Panc1 (cell line): ENCODE measurements around the gene RSAD1. TPM values are rescaled to one million over a fixed set of nuclear protein-coding genes. Genes with fewer than 3 reads are reported as not detected.

ENCODE experiments used
- ATAC-seq: fragments of 200-7000 bp; cut with Tn5 transposase; 2 replicates; pipeline ENCODE4 v1.9.1; 2020; ENCODE audit warnings: mild to moderate bottlenecking, moderate library complexity
- BruUV-seq: library from RNA; stranded (reverse); fragments of 400-500 nt; replicated peaks from 2 replicates; lab custom pipeline; 2021; lab: Mats Ljungman, UMichigan
- CTCF ChIA-PET: fragments of 300-600 bp; sonication (Branson Sonifier 250); formaldehyde crosslinking; loops from one replicate; lab custom pipeline; 2022; ENCODE audit warnings: antibody characterized with exemption; lab: Charles Lee
- POLR2A ChIA-PET: fragments of 300-600 bp; sonication (Branson Sonifier 250); formaldehyde crosslinking; loops from one replicate; lab custom pipeline; 2022; ENCODE audit warnings: antibody characterized with exemption; lab: Charles Lee
- DNase-seq: peaks from one replicate; pipeline ENCODE4 v3.0.0-alpha.2; 2010; ENCODE audit warnings: low read depth, low spot score
- H3K27ac ChIP-seq: 2 replicates; pipeline ENCODE4 v1.5.1; 2011; ENCODE audit warnings: mild to moderate bottlenecking, low read length, inconsistent platforms
- H3K27me3 ChIP-seq: fragments of 200-500 bp; sonication (Bioruptor generic); 2 replicates; pipeline ENCODE4 v1.6.0; 2014; ENCODE audit warnings: low read length, inconsistent platforms; ENCODE audit not compliant: control insufficient read depth, insufficient read depth
- H3K36me3 ChIP-seq: fragments of 200-500 bp; sonication (Bioruptor generic); 2 replicates; pipeline ENCODE4 v1.5.1; 2014; ENCODE audit warnings: inconsistent platforms, mild to moderate bottlenecking, low read length, moderate library complexity; ENCODE audit not compliant: control insufficient read depth, insufficient read depth
- H3K4me1 ChIP-seq: 2 replicates; pipeline ENCODE4 v1.5.1; 2011; ENCODE audit warnings: inconsistent platforms, mild to moderate bottlenecking, low read length, moderate library complexity; ENCODE audit not compliant: control insufficient read depth, insufficient read depth
- H3K4me3 ChIP-seq, 2 experiments: 2 replicates each; pipeline ENCODE4 v1.5.1; 2011 to 2012; ENCODE audit warnings: low read depth in 2 of 2, low read length in 2 of 2, mild to moderate bottlenecking in 2 of 2, inconsistent platforms in 1 of 2, moderate library complexity in 1 of 2
- H3K9me3 ChIP-seq: fragments of 200-500 bp; sonication (Bioruptor generic); 2 replicates; pipeline ENCODE4 v1.5.1; 2014; ENCODE audit warnings: low read depth, mild to moderate bottlenecking, inconsistent platforms, low read length, moderate library complexity; ENCODE audit not compliant: control insufficient read depth, insufficient read depth
- CTCF ChIP-seq: fragments of 450-650 bp; IDR thresholded peaks from 2 replicates; pipeline ENCODE4 v1.5.1; 2017; ENCODE audit warnings: mild to moderate bottlenecking
- POLR2AphosphoS5 ChIP-seq: IDR thresholded peaks from 2 replicates; pipeline ENCODE4 v1.6.1; 2012; ENCODE audit warnings: mild to moderate bottlenecking, low read depth, low read length, moderate library complexity
- REST ChIP-seq, 2 experiments: IDR thresholded peaks; 2 replicates each; pipeline ENCODE4 v1.6.1; 2011 to 2012; ENCODE audit warnings: low read depth in 2 of 2, control low read depth in 1 of 2, low read length in 1 of 2, mild to moderate bottlenecking in 1 of 2, moderate library complexity in 1 of 2; ENCODE audit not compliant: insufficient read depth in 1 of 2
- SIN3A ChIP-seq: IDR thresholded peaks from 2 replicates; pipeline ENCODE4 v1.6.1; 2012; ENCODE audit warnings: low read depth, mild to moderate bottlenecking, low read length, moderate library complexity, borderline replicate concordance; ENCODE audit not compliant: insufficient read depth
- TCF7L2 ChIP-seq: IDR thresholded peaks from 2 replicates; pipeline ENCODE4 v1.6.1; 2011; ENCODE audit warnings: mild to moderate bottlenecking, low read depth, low read length, inconsistent platforms
- in situ Hi-C: cut with HindIII; loops from 2 replicates; pipeline ENCODE4 v1.10.0; 2016; ENCODE audit warnings: low sequenced_read_pairs, low pct_unique_long_range_greater_than_20kb
- intact Hi-C: fragments of 100-400 bp; cut with micrococcal nuclease; formaldehyde crosslinking; loops from one replicate; pipeline ENCODE4 v1.10.0; 2022; ENCODE audit not compliant: unreplicated experiment
- total RNA-seq: library from RNA; stranded (reverse); gene quantifications from one replicate; pipeline ENCODE4 v1.2.1, GENCODE V29; 2021; ENCODE audit not compliant: unreplicated experiment

The RSAD1 gene
- total RNA-seq, 1 experiment from 2014 or later = 40.2 TPM

DNA sequence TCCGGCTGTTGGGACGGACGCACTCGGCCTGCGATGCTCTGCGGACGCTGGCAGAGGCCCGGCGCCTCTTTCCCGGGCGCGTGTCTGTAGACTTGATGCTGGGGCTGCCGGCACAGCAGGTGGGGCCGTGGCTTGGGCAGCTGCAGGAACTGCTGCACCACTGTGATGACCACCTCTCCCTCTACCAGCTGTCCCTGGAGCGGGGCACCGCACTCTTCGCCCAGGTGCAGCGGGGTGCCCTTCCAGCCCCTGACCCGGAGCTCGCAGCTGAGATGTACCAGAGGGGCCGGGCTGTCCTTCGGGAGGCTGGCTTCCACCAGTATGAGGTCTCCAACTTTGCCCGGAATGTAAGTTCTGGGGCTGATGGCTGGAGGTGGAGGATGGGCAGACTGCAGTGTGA lies 3.5 kb downstream of the RSAD1 start:
- H3K36me3 ChIP-seq = no peaks in the 10 kb centered on the region
- CTCF ChIA-PET = no interaction called here
- no peak for ATAC-seq
- H3K27ac ChIP-seq = no peak overlapping the region; the same call in 1 of the 2 replicates
- POLR2A ChIA-PET = no interaction called here
- no peaks in the 10 kb centered on the region for H3K9me3 ChIP-seq
- intact Hi-C loops (loop anchor here (5.0 kb wide), 3 partner anchors 50 to 210 kb away; partner anchors contain the start of genes ABCC3 and EPN3), in situ Hi-C loops (no loop called here)
- no TSS peak for BruUV-seq
- H3K4me1 ChIP-seq = peaks cover 30% of the 10 kb centered on the region
- H3K4me3 ChIP-seq = no peak overlapping the region
- no peak for DNase-seq
- no peaks in the 10 kb centered on the region for H3K27me3 ChIP-seq
- TF ChIP-seq CTCF (no peak), TCF7L2 (no peak), SIN3A (no peak), REST (IDR thresholded peaks at IDR 0.05; ENCODE audit: insufficient read depth in 1 of 2, low read depth in 2 of 2, low read length in 1 of 2) (no peak), POLR2AphosphoS5 (no peak)

DNA sequence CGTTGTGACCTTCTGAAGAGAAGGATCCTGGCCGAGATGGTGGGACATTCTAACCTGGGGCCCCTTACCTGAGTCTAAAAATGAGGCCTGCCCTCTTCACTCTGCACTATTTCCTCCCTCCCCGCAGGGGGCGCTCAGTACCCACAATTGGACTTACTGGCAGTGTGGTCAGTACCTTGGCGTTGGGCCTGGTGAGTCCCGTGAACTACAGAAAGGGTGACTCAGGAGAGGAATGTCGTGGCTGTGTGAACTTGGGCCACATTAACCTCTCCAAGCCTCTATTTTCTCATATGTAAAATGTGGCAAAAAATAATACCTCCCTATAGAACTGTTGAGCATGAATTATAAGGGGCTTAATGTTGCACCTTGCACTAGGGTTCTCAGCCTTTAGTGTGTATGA lies 3.9 kb downstream of the RSAD1 start:
- ChIA-PET CTCF (no interaction called here), POLR2A (no interaction called here)
- in situ Hi-C loops = no loop called here
- peak; percentile 80 for DNase-seq
- Histone ChIP-seq H3K4me3 (no peak overlapping the region), H3K9me3 (no peaks in the 10 kb centered on the region), H3K27ac (peak overlapping the region; percentile 74), H3K36me3 (no peaks in the 10 kb centered on the region), H3K27me3 (no peaks in the 10 kb centered on the region), H3K4me1 (peaks cover 30% of the 10 kb centered on the region)
- TF ChIP-seq REST (IDR thresholded peaks at IDR 0.05; ENCODE audit: insufficient read depth in 1 of 2, low read depth in 2 of 2, low read length in 1 of 2) = no peak
- peak; percentile 96 for TF ChIP-seq CTCF
- TF ChIP-seq TCF7L2 = no peak
- intact Hi-C loops = loop anchor here (5.0 kb wide), 3 partner anchors 50 to 210 kb away; partner anchors contain the start of genes ABCC3 and EPN3
- no TSS peak for BruUV-seq
- ATAC-seq = peak; percentile 72
